HG03139 (cell line): Measurements from ENCODE around the gene IL5RA.
A peak's percentile ranks its signal among the peaks of the same experiment; 100 is the strongest.

Source experiments
- ATAC-seq: cut with Tn5 transposase; IDR thresholded peaks from one replicate; pipeline ENCODE4 v1.9.1; 2021; ENCODE audit not compliant: unreplicated experiment

IL5RA gene

DNA sequence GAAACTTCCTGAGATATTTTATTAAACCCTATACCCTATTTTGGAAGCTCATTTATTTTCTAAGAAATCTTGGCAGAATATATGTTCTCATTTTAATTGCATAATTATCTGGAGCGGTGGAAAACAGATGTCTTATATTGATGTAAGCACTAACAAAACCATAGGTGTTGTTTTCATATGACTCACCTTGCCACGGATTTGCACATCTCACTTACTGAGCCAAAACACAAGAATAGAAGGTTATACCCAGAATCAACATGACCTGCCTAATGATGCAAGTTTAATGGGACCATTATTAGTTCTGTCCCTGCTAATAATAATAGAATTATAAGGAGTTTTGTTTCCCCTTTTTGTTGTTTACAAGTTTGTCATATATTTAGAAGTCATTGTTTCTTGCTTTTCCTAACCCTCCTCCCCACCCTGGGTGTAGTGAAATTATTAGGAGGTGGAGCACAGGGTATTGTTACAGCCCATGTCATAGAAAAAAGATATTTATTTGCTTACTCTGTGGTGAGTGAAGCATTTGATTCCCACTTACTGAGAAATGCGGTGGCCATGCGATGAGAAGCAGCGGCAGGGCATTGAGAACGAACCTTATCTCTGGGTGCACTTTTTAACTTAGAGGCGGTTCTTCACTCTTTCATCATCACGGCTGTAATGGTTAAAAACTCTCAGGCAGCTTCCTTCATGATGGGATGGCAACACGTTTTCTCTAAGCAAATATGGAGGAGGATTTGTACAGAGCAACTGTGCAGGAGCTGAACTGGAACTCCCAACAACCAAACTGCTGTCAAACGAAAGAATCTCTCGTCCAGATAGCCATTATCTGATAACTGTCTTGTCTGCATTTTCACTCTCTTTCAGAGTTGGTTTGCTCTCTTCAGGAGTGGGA, 521 bp downstream of the IL5RA start:
- no peak for ATAC-seq

DNA sequence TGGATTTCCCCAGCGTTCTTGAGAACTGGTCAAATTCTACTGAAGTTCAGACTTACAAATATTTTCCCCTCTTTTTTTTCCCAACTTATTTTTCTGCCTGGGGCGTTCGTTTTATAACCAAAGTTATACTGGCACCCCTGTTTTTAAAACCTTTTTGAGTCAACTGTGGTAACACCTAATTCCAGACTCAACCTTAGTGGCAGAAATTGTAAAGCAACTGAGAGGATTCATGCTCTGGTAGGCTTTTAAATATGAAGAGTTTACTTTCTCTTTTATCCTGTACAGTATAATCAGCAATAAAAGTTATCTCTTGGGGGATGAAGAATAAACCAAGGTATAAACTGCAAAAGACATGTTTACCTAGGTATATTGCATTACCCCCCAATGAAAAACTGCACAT, 2.3 kb downstream of the IL5RA start:
- ATAC-seq, result no peak

DNA sequence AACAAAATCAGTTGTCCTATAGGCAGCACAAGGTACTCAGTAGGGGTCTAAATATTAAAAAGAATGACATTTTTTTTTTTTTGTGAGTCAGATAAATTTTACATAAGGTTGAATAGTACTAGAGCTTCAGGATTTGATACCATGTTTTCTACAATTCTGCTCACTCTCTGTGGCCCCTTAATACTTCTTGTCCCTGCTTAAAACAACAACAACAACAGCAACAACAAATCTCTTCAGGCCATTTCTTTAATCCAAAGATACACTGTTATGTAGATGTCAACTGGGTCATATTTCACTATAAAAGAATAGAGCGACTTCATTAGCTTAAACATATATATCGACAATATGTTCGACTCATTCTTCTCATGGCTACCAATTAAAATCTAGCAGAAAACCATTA, 3.0 kb downstream of the IL5RA start:
- ATAC-seq, result no peak

DNA sequence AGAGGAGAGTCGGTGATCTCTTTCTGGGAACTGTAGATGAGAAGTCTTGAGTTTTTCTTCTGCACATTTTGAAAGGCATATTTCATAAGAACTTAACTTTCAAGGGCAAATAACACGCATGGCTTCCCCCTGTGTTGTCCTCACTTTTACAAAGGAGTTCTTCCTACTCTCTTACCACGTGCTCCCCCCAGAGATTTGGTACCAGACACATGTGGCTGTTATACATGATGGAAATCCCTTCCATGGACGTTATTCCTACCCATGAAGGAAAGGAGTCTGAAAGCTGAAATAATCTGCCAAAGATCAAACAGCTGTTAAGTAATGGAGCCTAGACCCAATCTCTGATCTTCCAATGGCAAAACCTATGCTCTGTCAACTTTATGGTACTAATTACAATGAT, 4.4 kb downstream of the IL5RA start:
- ATAC-seq, result no peak

DNA sequence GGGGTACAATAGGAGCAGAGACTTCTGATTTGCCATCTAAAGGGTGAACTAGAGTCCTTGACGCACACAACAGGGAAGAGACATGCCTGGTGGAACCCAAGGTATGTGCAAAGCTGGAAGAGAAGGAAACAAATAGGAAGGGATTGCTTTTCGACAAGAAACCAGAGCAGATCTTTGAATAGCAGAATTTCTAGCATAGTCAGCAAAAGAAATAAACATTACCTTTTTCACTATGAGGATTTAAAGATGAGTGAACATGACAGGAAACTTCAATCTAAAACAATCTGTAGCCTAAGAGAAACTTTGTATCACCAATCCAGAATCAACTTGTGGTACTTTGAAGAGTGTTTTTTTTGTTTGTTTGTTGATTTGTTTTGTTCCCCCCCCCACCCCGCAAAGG, 4.9 kb downstream of the IL5RA start:
- ATAC-seq, result no peak

DNA sequence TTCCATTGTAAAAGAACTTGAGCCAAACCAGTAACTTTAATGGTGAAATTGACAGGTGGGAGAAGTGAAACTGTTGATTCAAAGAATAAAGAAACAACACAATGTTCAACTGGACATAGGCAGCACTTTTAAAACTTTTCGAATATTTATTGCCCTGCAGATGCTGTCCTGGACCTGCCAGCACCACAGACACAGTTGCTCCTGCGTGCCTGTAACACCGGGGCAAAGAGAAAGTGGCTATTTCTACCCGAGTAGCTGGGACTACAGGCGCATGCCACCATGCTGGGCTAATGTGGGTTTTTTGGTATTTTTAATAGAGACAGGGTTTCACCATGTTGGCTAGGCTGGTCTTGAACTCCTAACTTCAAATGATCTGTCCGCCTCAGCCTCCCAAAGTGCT, 7.4 kb downstream of the IL5RA start:
- no peak for ATAC-seq

DNA sequence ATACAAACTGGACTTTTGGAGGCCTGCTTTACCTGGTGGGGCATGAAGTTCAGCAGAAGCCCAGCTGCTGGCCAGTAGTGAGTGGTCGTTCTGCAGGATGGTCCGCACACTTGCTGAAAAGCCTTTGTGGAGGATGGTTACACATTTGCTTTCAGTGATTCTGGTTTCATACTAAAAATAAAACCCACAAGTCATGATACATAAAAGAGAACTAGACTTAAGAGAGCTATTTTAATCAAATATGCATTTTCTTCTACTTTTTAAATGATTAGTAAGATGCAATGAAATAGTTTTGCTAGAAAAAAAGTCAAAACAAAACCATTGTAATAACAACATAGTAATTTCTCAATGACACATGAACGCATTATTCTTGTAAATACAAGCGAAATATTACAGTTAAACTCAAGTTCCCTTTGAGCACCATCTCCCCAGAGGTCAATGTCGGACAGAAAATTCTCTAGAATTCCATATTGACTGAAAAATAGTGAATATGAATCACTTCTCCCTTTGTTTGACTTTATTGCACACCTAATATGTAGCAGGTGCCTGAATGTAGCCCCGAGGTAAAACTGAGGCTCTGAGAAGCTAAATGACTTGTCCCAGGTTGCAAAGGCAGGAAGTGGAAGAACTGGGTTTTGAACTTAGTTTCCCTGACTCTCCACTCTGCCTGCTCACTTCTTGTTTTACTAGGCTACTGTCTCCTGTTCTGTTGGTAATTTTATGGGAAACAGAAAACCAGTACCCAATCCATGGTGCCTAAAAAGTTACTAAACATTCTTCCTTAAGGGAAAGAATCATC, 8.3 kb downstream of the IL5RA start:
- ATAC-seq, result no peak

DNA sequence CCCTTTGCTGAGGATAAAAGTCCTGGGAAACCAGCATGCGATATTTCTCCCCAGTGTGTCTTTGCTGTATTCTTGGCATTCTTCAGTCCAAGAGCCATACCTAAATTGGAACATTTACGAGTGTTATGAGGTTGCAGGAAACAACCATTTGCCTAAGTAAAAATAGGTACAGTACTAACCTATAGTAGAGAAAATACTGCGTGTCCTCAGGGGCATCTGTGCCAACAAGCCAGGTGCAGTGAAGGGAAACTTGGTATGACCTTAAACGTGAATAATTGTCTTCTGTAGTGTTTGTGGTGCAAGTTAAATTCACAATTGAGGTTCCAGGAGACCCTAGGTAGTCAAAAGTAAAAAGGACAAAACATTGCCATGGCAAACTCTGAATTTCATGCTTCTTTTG, 12.2 kb downstream of the IL5RA start:
- ATAC-seq, result no peak

DNA sequence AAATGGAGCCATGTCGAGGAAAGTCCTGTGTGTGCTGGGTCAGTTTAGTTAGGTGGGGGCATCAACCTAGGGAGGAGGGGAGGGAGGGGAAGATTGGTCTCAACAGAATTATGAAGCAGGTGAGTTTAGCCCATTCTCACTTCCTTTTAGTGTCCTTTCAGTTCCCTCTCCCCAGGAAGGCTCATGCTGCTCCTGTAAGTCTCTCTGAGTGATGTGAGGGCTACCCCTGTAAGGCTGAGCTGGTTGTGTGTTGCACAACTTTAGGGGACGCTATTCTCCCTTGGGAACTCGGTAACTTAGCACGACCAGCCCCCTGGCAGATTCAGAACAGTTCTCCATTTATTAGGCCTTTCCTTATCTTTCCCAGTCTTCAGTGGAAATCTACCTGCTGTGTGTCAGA, 21.2 kb downstream of the IL5RA start:
- ATAC-seq, result peak; percentile 98

DNA sequence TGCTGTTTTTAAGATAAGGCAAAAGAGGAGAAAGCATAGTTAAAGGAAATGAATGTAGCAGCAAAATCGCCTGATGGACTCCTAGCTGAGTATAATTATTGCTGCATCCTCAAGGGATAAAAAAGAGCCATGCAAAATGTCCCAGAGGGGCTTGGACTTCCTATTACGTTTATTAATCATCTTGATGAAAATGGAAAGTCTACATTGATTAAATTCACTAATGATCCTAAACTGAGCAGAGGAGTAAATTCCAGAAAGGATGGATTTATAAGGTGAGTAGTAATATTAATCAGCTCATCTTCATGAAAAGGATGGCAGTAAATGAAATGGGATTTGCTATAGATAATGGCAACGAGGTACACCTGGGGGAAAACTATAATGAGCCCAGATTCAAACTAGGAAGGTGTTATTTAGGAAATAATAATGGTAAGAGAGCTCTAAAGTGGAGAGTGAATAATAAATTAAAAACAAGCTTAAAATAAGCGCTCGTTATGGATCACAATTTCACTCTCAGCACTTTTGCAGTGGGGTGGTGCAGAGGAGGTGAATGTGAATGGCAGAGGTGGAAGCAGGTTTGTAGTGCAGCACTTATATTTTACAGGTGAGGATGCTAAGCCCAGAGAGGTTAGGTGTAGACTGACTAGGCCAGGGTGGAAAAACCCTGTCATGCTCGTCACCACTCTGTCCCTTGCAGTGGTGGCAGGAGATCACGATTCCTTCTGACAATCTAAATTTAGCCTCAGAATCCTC, 22.3 kb downstream of the IL5RA start:
- ATAC-seq, result no peak

DNA sequence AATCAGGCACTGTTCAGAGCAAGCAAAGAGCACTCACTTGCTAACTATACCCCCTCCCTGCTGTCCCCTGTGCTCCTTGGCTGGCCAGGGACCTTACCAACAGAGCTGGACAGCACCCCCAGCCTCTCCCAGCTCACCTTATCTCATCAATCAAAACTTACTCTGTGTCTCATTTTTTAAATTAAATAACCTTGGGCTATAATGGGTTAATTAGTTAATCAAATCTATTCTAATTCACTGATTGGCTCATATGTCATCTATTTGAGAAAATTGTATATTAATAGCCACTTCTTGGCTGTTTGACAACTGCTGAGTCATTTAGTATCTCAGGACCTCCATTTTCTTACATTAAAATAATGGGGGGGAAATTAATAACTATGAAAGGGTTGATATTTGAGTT, 22.9 kb downstream of the IL5RA start:
- ATAC-seq, result no peak

DNA sequence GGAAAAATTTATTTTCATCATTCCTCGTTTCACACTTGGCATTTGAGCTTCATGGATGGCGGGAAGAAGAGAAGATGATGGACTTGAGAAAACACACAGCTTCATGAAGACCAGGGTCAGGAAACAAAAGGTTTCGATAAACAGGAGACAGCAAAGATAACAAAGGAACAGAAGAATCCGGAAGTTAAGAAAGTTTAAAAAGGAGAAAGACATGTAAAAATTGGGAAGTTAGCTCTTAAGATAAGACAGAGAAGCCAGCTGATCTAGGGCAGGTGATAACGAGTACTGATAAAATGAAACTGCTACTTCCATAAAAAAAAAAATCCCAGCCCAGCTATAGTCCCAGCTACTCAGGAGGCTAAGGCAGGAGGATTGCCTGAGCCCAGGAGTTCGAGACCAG, 23.9 kb downstream of the IL5RA start:
- ATAC-seq, result no peak

DNA sequence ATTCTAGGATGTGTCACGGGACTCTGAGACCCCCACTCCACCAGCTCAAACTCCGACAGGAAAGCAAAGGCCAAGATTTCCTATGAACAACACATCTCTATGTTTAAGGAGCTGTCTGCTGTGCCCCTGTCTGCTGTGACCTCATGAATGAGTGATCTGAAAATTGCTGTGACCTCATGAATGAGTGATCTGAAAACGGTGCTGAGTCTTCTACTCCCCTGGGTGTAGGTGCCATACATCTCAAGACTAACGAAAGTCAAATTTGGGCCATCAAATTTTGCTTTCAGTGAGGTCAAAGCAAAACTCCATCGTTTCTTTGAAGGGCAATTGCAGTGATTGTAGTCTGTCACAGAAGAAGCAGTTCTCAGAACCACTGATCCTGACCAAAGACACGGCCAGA, 24.4 kb downstream of the IL5RA start:
- no peak for ATAC-seq

DNA sequence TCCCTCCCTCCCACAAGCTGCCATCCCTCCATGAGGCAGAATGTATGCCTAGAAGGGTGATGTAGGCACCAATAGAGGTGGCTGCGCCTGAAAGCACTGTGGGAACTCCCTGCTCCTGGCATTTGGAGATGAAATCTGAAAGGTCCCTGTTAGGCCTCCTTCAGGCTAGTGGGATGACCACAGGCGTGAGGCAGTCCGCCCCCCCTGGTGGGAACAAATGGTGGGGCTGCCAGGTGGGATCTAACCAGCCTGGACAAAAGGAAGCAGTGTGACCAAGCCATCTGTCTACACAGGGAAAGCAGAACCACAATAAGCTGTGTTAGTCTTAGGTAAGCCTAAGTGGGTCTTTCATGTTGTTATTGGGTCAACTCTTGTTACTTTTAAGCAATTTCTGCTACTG, 25.3 kb downstream of the IL5RA start:
- no peak for ATAC-seq

DNA sequence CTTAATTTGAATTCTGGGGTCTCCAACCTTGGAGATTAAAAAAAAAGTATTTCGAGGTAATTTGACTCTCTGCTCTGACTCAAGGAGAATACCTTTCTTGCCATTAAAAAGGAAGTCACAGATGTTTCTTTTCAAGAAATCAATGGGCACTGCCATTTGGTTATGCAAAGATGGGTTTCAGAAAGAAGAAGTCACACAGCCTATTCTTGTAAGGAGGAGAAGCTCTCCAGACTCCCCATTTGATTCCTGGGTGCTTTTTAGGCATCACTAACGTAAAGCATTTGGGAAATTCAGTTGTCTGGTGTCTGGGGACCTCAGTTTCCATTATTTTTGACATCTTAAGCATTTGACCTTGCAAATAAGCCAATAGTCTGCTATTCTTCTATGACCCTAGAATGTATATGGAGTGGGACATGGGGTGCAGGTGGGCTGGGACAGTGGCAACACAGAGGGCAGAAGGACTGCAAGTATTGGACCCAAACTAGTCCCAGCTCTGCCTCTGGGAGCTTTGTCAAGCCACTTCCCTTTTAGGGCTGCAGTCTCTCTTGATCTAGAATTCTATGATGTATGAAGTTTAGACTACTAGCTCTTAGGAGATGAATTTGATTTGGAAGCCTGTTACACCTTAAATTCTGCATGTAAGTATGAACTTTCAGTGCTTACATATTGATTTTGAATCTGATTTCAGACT, 27.8 kb downstream of the IL5RA start:
- peak; percentile 77 for ATAC-seq

DNA sequence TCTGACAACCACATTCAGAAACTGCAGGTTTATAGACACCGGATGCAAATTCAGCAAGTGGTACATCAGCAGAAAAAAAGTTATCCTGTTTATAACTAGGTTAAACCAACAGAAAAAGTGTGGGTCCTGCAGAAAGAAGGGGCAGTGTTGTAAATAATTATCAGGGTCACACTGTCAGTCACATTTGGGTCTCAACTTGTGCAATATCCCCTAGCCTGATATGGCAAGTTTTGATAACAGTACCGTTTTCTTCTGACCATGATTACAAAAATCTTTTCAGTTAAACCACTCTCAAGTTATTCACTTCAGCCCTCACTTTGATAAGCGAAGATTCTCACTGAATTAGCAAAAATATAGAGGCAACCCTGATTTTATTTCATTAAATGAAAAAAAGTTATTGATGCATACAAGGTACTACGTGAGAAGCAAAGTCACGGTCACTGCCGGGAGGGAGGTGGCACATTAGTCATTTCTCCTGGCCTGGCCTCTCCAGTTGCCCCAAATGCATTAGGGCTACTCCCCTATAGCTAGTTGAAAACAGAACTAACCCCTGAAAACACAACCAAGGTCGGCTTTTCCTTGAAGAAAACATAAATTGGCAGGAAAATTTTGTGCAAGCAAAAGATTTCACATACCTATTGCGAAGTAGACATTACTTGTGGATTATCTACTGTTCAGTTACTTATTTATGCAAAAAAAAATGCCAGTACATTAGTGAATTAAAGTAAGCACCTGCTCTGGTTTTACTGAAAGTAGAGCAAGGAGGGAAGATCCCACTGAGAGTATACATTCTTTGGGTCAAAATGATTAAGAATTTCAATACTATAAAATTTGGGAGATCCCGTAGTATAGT, 28.6 kb downstream of the IL5RA start:
- ATAC-seq, result peak; percentile 44

DNA sequence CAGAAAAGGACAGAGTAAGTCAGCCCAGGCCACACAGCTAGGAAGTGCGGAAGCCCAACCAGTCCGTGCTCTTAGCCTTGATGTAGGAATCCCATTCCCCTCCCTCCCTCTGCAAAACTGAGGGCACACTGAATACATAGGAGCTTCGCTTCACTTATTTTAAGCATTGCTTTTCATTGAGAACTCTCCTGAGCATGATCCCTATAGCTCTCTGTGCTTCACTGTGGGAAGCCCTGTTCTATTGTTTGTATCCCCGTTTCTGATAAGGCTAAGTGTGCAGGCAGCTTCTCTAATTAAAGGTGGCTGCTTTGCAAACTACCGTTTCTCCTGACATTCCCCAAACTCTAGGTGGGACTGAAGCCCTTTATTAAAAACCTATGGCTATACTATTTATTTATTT, 29.9 kb downstream of the IL5RA start:
- ATAC-seq, result no peak

DNA sequence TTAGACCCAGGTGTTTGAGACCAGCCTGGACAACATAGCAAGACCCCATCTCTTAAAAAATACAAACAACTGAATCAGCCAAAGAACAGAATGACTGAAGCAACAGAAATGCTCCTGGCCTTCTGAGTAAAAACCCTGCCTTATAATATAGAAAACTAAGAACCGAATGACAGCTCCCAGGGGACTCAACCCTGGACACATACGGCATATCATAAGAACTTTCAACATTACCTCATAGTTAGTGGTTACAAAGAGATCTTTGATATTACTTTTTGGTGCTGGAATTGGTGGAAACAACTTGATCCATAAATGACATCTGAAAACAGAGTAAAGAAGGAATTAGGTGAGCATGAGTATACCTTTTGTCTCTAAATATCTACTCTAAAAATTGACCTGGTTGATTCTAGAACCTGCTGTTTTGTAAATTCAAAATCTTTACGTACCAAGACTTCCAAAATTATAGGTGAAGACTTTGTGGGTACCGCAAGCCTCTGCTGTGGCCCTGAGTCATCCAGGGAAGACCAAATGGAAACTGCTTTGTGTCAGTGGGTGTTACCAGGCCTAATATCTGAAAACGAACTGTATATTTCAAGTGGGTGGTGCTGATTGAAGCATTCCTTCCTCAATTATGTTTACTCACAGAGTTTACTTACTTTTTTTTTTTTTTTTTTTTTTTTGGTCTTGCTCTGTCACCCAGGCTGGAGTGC, 35.5 kb downstream of the IL5RA start:
- ATAC-seq, result no peak

DNA sequence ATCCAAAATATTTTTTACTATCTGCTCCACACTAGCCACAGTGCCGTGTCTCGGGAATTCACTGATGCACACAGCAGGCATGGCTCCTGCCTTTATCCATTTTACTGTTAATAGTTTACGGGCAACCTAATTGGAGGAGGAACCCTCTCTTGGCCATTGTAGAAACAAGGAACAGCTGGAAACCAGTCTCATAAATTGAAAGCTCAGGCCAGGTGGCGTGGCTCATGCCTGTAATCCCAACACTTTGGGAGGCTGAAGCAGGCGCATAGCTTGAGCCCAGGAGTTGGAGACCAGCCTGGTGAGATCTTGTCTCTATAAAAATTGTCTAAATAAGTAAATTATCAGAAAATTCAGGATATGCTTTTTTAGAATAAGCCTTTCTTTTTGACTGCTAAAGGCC, 39.0 kb downstream of the IL5RA start:
- ATAC-seq, result no peak

DNA sequence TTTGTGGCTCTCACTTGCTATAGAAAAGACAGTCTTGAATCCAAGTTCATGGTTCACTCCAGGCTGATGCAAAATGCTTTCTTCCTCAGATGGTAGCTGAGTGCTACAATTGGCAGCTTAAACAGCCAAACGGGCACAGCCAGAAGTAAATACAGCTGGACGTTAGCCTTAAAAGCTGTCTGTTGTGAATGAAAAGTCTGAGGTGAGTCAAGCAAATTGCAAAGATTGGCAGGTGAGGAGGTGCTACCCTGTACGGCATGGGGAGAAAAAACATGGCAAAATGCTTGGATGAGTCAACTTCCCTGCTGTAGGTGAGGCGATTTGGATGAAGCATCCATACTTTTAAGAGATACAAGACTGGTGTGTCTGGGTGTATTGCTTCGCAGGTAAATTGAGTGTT, 40.5 kb downstream of the IL5RA start:
- ATAC-seq, result no peak
